GM20431 (cell line): ENCODE results near the gene MMP28.

ENCODE experiments used
- in situ Hi-C: fragments of 300-500 bp; cut with MseI, MboI; formaldehyde crosslinking; loops from one replicate; pipeline ENCODE4 v1.15.0; 2020; ENCODE audit warnings: low sequenced_read_pairs; ENCODE audit not compliant: unreplicated experiment

Gene MMP28

DNA sequence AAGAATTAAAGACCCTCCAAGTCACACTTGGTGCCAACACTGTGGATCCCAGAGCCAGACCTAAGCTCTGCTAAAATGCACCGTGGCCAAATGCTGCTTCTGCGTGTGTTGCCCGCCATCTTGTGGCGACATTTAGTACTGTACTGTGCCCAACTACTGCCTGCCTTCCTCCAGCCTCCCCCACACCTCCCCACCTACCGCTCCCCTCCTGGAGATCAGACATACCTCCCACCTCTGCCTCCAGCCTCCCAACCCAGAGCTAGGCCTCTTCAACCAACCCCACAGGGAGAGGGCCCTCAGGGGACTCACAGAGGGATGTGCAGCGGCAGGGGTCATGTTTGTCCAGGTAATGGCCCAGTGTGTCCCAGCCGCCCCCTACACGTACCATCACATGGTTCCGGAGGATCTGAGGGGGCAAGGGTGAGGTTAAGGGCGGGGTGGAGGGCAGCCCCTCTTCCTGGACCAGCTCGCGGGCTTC is 47.9 kb downstream of the MMP28 start:
- in situ Hi-C loops = loop anchor here (25.0 kb wide), 2 partner anchors 435 to 585 kb away; no protein-coding TSS in a partner anchor

- in situ Hi-C loops = loop anchor here (25.0 kb wide), 2 partner anchors 434 to 584 kb away; no protein-coding TSS in a partner anchor
These were observed 49.6 kb downstream of the MMP28 start for GRCh38 chr17:35745749-35746320.

- in situ Hi-C loops = loop anchor here (25.0 kb wide), 2 partner anchors 433 to 583 kb away; no protein-coding TSS in a partner anchor
These were observed 50.2 kb downstream of the MMP28 start for GRCh38 chr17:35745246-35745645.

DNA sequence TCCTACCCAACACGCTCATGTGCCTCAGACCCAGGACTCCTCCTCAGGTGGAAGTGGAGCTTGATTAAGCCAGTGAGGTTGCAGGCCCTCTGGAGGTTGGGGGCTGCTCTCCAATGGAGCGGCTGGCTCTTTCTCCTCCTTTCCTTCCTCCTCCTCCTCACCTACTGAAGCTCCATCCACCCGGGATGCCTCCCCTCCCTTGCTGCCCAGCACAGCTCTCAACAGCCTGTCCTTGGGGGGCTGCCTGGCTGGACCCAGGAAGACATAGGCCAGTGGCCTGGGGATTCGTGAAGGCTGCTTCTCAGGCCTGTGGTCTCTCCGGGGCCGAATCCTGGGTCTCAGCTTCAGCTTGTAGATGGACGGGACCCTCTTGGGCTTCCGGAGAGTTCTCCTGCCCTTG is 50.6 kb downstream of the MMP28 start:
- in situ Hi-C loops = loop anchor here (25.0 kb wide), 2 partner anchors 433 to 583 kb away; no protein-coding TSS in a partner anchor

DNA sequence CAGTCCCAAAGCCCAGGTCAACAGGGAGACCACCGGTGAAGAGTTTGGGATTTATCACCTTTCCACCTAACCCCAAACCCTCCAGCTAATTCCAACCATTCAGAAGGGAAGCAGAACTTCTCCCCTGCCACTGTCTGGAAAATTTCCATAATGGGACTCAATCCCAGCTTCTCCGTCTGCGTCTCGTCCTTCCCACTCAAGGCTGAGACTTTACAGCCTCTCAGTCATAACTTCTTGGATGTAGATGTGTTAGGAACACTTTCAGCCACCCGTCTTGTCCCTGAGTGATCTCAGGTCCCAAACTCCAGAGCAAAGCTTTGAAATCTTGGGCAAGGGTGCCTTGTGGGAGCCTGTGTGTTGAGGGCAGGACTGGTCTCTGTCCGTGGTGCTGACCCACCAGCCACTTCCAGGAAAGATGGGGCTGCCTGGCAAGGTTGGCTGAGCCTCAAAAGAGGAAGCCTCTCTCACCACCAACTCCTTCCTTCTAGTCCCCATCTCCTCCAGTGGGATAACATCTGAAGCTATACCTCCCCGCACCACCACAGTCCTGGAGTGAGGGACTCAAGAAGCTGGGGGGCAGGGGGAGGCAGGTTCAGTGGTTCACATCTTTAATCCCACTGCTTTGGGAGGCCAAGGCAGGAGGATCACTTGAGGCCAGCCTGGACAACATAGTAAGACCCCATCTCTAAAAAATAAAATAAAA is 51.7 kb downstream of the MMP28 start:
- in situ Hi-C loops = loop anchor here (25.0 kb wide), 2 partner anchors 431 to 581 kb away; no protein-coding TSS in a partner anchor

DNA sequence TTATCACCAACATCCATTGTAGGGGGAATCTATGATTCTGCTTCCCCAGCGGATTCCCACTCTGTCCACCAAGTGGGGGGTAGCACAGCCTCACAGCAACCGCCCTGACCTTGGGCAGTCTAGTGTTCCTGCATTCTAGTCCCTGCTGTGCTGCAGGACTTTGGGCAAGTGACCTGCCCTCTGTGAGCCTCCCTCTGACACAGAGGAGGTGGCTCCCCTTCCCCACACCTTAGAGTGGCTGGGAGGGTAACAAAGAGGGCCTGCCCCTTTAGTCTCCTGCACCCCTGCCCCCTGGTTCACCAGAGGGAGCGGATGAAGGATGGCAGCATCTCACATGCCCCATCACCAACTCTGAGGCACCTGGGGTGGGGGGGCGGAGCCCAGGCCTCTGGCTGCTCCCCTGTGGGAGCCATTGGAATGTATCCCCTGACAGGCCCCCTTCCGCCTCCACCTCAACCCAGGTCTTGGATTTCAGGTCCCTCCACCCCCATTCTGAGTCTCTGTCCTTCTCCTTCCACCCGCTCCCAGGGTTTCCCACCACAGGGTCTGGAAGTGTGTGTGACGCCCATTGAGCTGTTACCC is 52.5 kb downstream of the MMP28 start:
- in situ Hi-C loops = loop anchor here (25.0 kb wide), 2 partner anchors 431 to 581 kb away; no protein-coding TSS in a partner anchor

GRCh38 chr17:35742496-35742895 is 52.9 kb downstream of the MMP28 start:
- in situ Hi-C loops = loop anchor here (25.0 kb wide), 2 partner anchors 430 to 580 kb away; no protein-coding TSS in a partner anchor

- in situ Hi-C loops = loop anchor here (25.0 kb wide), 2 partner anchors 429 to 579 kb away; no protein-coding TSS in a partner anchor
These were observed 54.2 kb downstream of the MMP28 start for GRCh38 chr17:35740997-35741931.

- in situ Hi-C loops = loop anchor here (25.0 kb wide), 2 partner anchors 428 to 578 kb away; no protein-coding TSS in a partner anchor
These were observed 55.2 kb downstream of the MMP28 start for GRCh38 chr17:35740216-35740615.

- in situ Hi-C loops = loop anchor here (25.0 kb wide), 2 partner anchors 426 to 576 kb away; no protein-coding TSS in a partner anchor
These were observed 56.8 kb downstream of the MMP28 start for GRCh38 chr17:35738519-35739133.

GRCh38 chr17:35736236-35736635 is 59.2 kb downstream of the MMP28 start:
- in situ Hi-C loops = loop anchor here (25.0 kb wide), 2 partner anchors 424 to 574 kb away; no protein-coding TSS in a partner anchor

- in situ Hi-C loops = loop anchor here (25.0 kb wide), 2 partner anchors 423 to 573 kb away; no protein-coding TSS in a partner anchor
These were observed 60.2 kb downstream of the MMP28 start for GRCh38 chr17:35735036-35735805.

- in situ Hi-C loops = loop anchor here (25.0 kb wide), 2 partner anchors 422 to 572 kb away; no protein-coding TSS in a partner anchor
These were observed 61.0 kb downstream of the MMP28 start for GRCh38 chr17:35734396-35734795.

DNA sequence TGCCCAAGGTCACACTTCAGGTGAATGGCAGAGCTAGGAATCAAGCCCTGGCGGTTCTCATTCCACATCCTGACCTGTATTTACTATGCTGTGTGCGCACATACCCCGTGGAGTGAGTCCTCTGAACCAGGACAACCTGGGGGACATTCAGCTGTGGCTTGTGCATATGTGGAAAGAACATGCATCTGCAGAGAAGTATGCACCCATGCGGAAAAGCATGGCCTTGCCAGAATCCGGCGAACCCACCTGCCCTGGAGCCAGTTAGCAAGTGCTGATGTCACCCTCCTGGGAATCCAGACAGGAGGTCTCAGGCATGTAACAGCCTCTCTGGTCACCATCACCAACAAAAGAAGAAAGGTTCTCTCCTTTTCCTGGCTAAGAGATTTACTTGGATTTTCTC is 62.1 kb downstream of the MMP28 start:
- in situ Hi-C loops = loop anchor here (25.0 kb wide), 2 partner anchors 421 to 571 kb away; no protein-coding TSS in a partner anchor

DNA sequence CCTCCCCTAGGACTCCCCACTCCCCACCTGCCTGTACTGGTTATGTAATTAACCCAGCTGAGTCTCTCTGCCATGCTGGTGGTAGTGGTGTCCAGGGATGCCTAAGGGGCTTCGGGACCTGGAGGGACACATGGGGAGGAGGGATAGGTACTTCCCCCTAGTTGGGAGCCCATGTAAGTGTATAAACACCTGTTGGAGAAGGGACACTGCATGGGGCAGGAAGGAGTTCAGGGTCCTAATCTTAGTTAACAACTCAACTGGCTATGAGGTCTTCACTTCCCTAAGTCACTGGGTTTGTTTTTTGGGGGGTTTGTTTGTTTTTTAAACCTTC is 62.7 kb downstream of the MMP28 start:
- in situ Hi-C loops = loop anchor here (25.0 kb wide), 2 partner anchors 420 to 570 kb away; no protein-coding TSS in a partner anchor

- in situ Hi-C loops = loop anchor here (25.0 kb wide), 2 partner anchors 420 to 570 kb away; no protein-coding TSS in a partner anchor
These were observed 63.3 kb downstream of the MMP28 start for GRCh38 chr17:35731917-35732805.
